Measurements from ENCODE around the gene DMPK. TPM values are rescaled to one million over a fixed set of nuclear protein-coding genes. Genes with fewer than 3 reads are reported as not detected.

Gene DMPK
- total and polyA plus RNA-seq, 9 of the 15 experiments (the other 6 are each of a cell fraction or from before 2014, with no cell fraction given), result 0.24 to 31.3 (median 7.3) TPM

DNA sequence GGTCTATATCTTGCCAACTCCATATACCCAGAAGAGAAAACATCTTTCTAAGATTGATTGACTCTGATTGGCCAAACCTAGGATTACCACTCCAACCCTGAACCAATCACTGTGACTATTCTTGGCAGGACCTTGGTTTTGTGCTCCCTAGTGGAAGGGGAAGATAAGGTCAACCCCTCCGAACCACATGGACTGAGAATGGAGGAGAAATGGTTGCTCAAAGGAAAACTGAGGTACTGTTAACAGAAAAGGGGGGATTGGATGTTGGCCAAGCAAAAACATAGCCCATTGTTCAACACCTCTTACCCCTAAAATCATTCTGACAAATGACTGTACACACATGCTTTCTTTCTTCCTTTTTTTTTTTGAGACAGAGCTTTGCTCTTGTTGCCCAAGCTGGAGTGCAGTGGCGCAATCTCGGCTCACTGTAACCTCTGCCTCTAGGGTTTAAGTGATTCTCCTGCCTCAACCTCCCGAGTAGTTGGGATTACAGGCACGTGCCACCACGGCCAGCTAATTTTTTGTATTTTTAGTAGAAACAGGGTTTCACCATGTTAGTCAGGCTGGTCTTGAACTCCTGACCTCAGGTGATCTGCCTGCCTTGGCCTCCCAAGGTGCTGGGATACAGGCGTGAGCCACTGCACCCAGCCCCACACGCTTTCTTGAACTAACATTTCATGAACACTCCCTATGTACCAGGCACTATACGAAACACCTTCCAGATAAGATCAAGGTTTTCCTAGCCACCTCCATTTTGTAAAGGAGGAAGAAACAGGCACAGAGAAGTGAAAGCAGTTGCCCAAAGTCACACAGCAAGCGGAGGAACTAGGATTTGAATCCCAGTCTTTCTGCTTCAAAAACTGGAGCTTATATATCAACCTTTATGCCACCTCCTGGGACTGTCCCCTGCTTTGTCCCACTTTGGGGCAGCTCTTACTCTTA, 42.5 kb downstream of the DMPK start (continued):
- TF ChIP-seq KLF10 (CRISPR knock-in tag; IDR thresholded peaks at IDR 0.05), result no peak
- TF ChIP-seq CHD2 (IDR thresholded peaks at IDR 0.05; ENCODE audit: low read depth, low read length), result no peak
- TF ChIP-seq ZNF347 (CRISPR knock-in tag; IDR thresholded peaks at IDR 0.05; ENCODE audit: low read depth), result no peak
- no peak for TF ChIP-seq ZNF507 (tag; conservative IDR thresholded peaks at IDR 0.05)
- TF ChIP-seq, protein P1, sequence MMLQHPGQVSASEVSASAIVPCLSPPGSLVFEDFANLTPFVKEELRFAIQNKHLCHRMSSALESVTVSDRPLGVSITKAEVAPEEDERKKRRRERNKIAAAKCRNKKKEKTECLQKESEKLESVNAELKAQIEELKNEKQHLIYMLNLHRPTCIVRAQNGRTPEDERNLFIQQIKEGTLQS (IDR thresholded peaks at IDR 0.05), result 0 out of 2 replicates have a peak, but pooled peaks have one; percentile 8
- TF ChIP-seq, protein P1 (CRISPR knock-in tag; conservative IDR thresholded peaks at IDR 0.05), result no peak
- no peak for TF ChIP-seq ZNF217 (CRISPR knock-in tag; IDR thresholded peaks at IDR 0.05)
- TF ChIP-seq CHD1 (IDR thresholded peaks at IDR 0.05; ENCODE audit: low read length), result no peak
- no peak for TF ChIP-seq SREBF2 (CRISPR knock-in tag; IDR thresholded peaks at IDR 0.05)
- TF ChIP-seq, protein P2, sequence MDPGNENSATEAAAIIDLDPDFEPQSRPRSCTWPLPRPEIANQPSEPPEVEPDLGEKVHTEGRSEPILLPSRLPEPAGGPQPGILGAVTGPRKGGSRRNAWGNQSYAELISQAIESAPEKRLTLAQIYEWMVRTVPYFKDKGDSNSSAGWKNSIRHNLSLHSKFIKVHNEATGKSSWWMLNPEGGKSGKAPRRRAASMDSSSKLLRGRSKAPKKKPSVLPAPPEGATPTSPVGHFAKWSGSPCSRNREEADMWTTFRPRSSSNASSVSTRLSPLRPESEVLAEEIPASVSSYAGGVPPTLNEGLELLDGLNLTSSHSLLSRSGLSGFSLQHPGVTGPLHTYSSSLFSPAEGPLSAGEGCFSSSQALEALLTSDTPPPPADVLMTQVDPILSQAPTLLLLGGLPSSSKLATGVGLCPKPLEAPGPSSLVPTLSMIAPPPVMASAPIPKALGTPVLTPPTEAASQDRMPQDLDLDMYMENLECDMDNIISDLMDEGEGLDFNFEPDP (CRISPR knock-in tag; IDR thresholded peaks at IDR 0.05), result no peak
- no peak for TF ChIP-seq ZNF124 (CRISPR knock-in tag; IDR thresholded peaks at IDR 0.05)
- TF ChIP-seq MYNN (IDR thresholded peaks at IDR 0.05), result no peak
- no peak for TF ChIP-seq MYNN (CRISPR knock-in tag; IDR thresholded peaks at IDR 0.05)
- TF ChIP-seq, protein P3, sequence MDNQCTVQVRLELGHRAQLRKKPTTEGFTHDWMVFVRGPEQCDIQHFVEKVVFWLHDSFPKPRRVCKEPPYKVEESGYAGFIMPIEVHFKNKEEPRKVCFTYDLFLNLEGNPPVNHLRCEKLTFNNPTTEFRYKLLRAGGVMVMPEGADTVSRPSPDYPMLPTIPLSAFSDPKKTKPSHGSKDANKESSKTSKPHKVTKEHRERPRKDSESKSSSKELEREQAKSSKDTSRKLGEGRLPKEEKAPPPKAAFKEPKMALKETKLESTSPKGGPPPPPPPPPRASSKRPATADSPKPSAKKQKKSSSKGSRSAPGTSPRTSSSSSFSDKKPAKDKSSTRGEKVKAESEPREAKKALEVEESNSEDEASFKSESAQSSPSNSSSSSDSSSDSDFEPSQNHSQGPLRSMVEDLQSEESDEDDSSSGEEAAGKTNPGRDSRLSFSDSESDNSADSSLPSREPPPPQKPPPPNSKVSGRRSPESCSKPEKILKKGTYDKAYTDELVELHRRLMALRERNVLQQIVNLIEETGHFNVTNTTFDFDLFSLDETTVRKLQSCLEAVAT (IDR thresholded peaks at IDR 0.05), result no peak; a peak in 2 of 4 replicates
- no peak for TF ChIP-seq SMARCB1 (IDR thresholded peaks at IDR 0.05; ENCODE audit: insufficient read length, low read depth)
- peak; percentile 58 for TF ChIP-seq TAF1 (IDR thresholded peaks at IDR 0.05; ENCODE audit: control insufficient read depth, extremely low read depth, insufficient read depth, low read length, severe bottlenecking)
- no peak for TF ChIP-seq SP2 (IDR thresholded peaks at IDR 0.05; ENCODE audit: extremely low read depth, low read depth, low read length, poor library complexity, severe bottlenecking)
- no peak for TF ChIP-seq ZKSCAN3 (CRISPR knock-in tag; IDR thresholded peaks at IDR 0.05)
- no peak for TF ChIP-seq E2F3 (CRISPR knock-in tag; IDR thresholded peaks at IDR 0.05)
- TF ChIP-seq ZNF263 (CRISPR knock-in tag; IDR thresholded peaks at IDR 0.05; ENCODE audit: borderline replicate concordance), result no peak
- 0 out of 2 replicates have a peak, but pooled peaks have one; percentile 6 for TF ChIP-seq RAD51 (IDR thresholded peaks at IDR 0.05; ENCODE audit: borderline replicate concordance, low read depth)
- TF ChIP-seq MBD2 (IDR thresholded peaks at IDR 0.05; ENCODE audit: borderline replicate concordance, low read depth), result peak; percentile 76; the same call in 1 of the 2 replicates
- 0 out of 2 replicates have a peak, but pooled peaks have one; percentile 17 for TF ChIP-seq HSF4 (CRISPR knock-in tag; IDR thresholded peaks at IDR 0.05; ENCODE audit: borderline replicate concordance)
- no peak for TF ChIP-seq HIVEP1 (CRISPR knock-in tag; IDR thresholded peaks at IDR 0.05)
- no peak for TF ChIP-seq MTA2 (IDR thresholded peaks at IDR 0.05; ENCODE audit: low read depth)
- no peak for TF ChIP-seq MTF1 (CRISPR knock-in tag; IDR thresholded peaks at IDR 0.05; ENCODE audit: borderline replicate concordance)
- TF ChIP-seq KAT7 (CRISPR knock-in tag; IDR thresholded peaks at IDR 0.05; ENCODE audit: borderline replicate concordance), result no peak

Data from K562 (cell line).